Endodermal cell (in vitro differentiated cells): ENCODE measurements around the gene TMEM63A. TPM values are rescaled to one million over a fixed set of nuclear protein-coding genes. Genes with fewer than 3 reads are reported as not detected.
"Not testable (repeated sequence)": the region's sequence is repeated elsewhere in the genome, so short reads cannot be mapped to it uniquely, and the experiment has no call there.

ENCODE experiments used
- DNase-seq: peaks from one replicate; pipeline ENCODE4 v3.0.0-alpha.2; 2017
- H3K27ac ChIP-seq: 2 replicates; pipeline ENCODE4 v1.5.1; 2013; ENCODE audit warnings: mild to moderate bottlenecking, low read depth, low read length, moderate library complexity
- H3K27me3 ChIP-seq: 2 replicates; pipeline ENCODE4 v1.6.1; 2013; ENCODE audit warnings: mild to moderate bottlenecking, low read length, moderate library complexity; ENCODE audit not compliant: insufficient read depth, control insufficient read depth, poor library complexity, severe bottlenecking
- H3K36me3 ChIP-seq: 2 replicates; pipeline ENCODE4 v1.7.0; 2013; ENCODE audit warnings: mild to moderate bottlenecking, low read length, moderate library complexity; ENCODE audit not compliant: control insufficient read depth, insufficient read depth
- H3K4me1 ChIP-seq: one replicate; pipeline ENCODE4 v1.7.0; 2013; ENCODE audit warnings: low read length; ENCODE audit not compliant: control insufficient read depth, insufficient read depth
- H3K4me3 ChIP-seq: 2 replicates; pipeline ENCODE4 v1.5.1; 2013; ENCODE audit warnings: mild to moderate bottlenecking, low read length, moderate library complexity
- H3K9ac ChIP-seq: 2 replicates; pipeline ENCODE4 v1.6.1; 2013; ENCODE audit warnings: mild to moderate bottlenecking, low read length, moderate library complexity; ENCODE audit not compliant: poor library complexity, severe bottlenecking; ENCODE audit errors: extremely low read depth
- H3K9me3 ChIP-seq: 2 replicates; pipeline ENCODE4 v1.6.1; 2013; ENCODE audit warnings: mild to moderate bottlenecking, low read length, moderate library complexity; ENCODE audit not compliant: control insufficient read depth
- H3K27ac Mint-ChIP-seq: 2 replicates; pipeline ENCODE4 v1.8.0; 2020; ENCODE audit warnings: mixed read lengths
- H3K27me3 Mint-ChIP-seq: 2 replicates; pipeline ENCODE4 v1.8.0; 2021; ENCODE audit warnings: mild to moderate bottlenecking, mixed read lengths; ENCODE audit not compliant: insufficient read depth
- H3K36me3 Mint-ChIP-seq: 2 replicates; pipeline ENCODE4 v1.8.0; 2020; ENCODE audit warnings: low read depth, mixed read lengths
- H3K4me1 Mint-ChIP-seq: 2 replicates; pipeline ENCODE4 v1.8.0; 2020; ENCODE audit warnings: mixed read lengths
- H3K4me3 Mint-ChIP-seq: 2 replicates; pipeline ENCODE4 v1.8.0; 2020; ENCODE audit warnings: mild to moderate bottlenecking, moderate library complexity, mixed read lengths
- H3K9me3 Mint-ChIP-seq: 2 replicates; pipeline ENCODE4 v1.8.0; 2020; ENCODE audit warnings: mild to moderate bottlenecking, mixed read lengths
- WGBS, 2 experiments: methylation state at CpG; one replicate each; pipeline versions ENCODE4 v1.1.5 to v1.1.7; 2013; ENCODE audit warnings: missing lambda C conversion rate in 2 of 2, mixed read lengths in 1 of 2; ENCODE audit not compliant: insufficient coverage in 1 of 2, insufficient read length in 1 of 2; 5-methylcytosine and 5-hydroxymethylcytosine counted together
- total RNA-seq, 2 donors: library from RNA; stranded (reverse); fragmentation: NEBNext Ultra II Directional in 1 of 2; extraction: Animal tissue kit (Norgen Biotek cat#: 25700) in 1 of 2; gene quantifications; 2 replicates in 1 of 2; 3 replicates in 1 of 2; pipeline ENCODE4 v1.2.1, GENCODE V29; 2021
- TF ChIP-seq, protein P1 (sequence below): fragments of 200-600 bp; sonication (generic); conservative IDR thresholded peaks from 2 replicates; pipeline ENCODE4 v1.5.0; 2021; ENCODE audit warnings: antibody characterized with exemption, mild to moderate bottlenecking

TMEM63A gene
- total RNA-seq, 2 donors from 2014 or later: 194 to 232 TPM

GRCh38 chr1:225889743-225890142, 7.6 kb upstream of the TMEM63A start:
- Mint-ChIP-seq H3K27ac (peak overlapping the region; percentile 87), H3K36me3 (peaks cover 19% of the 10 kb centered on the region), H3K4me1 (peaks cover 43% of the 10 kb centered on the region), H3K4me3 (peak overlapping the region; percentile 87), H3K9me3 (no peaks in the 10 kb centered on the region), H3K27me3 (no peaks in the 10 kb centered on the region)
- H3K27ac ChIP-seq: no peak overlapping the region
- TF ChIP-seq, protein P1, sequence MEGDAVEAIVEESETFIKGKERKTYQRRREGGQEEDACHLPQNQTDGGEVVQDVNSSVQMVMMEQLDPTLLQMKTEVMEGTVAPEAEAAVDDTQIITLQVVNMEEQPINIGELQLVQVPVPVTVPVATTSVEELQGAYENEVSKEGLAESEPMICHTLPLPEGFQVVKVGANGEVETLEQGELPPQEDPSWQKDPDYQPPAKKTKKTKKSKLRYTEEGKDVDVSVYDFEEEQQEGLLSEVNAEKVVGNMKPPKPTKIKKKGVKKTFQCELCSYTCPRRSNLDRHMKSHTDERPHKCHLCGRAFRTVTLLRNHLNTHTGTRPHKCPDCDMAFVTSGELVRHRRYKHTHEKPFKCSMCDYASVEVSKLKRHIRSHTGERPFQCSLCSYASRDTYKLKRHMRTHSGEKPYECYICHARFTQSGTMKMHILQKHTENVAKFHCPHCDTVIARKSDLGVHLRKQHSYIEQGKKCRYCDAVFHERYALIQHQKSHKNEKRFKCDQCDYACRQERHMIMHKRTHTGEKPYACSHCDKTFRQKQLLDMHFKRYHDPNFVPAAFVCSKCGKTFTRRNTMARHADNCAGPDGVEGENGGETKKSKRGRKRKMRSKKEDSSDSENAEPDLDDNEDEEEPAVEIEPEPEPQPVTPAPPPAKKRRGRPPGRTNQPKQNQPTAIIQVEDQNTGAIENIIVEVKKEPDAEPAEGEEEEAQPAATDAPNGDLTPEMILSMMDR: no peak
- H3K4me3 ChIP-seq: peak overlapping the region; percentile 100
- peak overlapping the region; percentile 100 for H3K9ac ChIP-seq
- 79 to 81% methylated on average over 5 of the region's 5 CpGs for WGBS, 2 experiments
- peaks cover 23% of the 10 kb centered on the region for H3K36me3 ChIP-seq
- peaks cover 3% of the 10 kb centered on the region for H3K4me1 ChIP-seq
- no peaks in the 10 kb centered on the region for H3K27me3 ChIP-seq
- H3K9me3 ChIP-seq: no peaks in the 10 kb centered on the region
- no peak for DNase-seq

DNA sequence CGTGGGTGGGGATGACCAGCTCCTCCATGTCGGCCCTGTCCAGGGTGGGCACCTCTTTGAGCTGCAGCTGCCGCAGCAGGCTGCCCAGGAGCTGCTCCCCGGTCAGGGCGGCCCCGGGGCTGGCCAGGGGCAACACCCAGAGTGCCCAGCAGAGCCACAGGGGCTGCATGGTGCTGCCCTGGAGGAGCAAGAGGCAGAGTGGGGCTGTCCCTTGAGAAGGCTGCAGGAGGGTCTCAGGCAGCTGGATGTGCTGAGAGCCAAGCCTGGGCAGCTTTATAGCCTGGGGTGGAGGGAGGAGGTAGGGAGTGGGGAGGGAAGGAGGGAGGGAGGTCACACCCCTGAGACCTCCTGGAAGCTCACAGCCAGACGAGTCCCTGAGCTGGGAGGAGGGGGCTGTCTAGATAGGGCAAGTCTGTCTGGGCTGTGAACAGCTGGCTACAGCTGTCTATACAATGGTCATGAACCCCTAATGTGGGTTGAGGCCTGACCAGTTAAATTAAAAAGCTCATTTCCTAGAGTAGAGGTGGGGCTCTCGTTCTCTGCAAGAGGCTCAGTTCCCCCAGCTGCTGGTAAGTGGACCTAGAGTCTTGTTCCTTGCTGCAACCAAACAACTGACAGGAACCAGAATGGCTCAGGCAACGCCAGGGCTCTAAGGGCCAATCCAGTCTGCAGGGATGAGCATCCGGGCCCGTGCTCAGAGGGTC, 6.9 kb upstream of the TMEM63A start, which contains the start of gene LEFTY1:
TSS of gene LEFTY1 (minus strand) at position 249 of the 704 bp plus-strand sequence. CDS start at position 169, 80 bp downstream.
- peak within 1 kb of the TSS; percentile 89 for H3K27ac Mint-ChIP-seq
- no peaks in the 10 kb centered on the region for H3K9me3 ChIP-seq
- TF ChIP-seq, protein P1: no peak
- WGBS, 2 experiments: 36 to 64% methylated on average over 6 to 11 of the region's 11 CpGs
- peak within 1 kb of the TSS; percentile 51 for H3K27ac ChIP-seq
- H3K36me3 Mint-ChIP-seq: peaks cover 19% of the 10 kb centered on the region
- peak within 1 kb of the TSS; percentile 100 for H3K4me3 ChIP-seq
- no peaks in the 10 kb centered on the region for H3K9me3 Mint-ChIP-seq
- no peaks in the 10 kb centered on the region for H3K27me3 Mint-ChIP-seq
- peak within 1 kb of the TSS; percentile 87 for H3K4me3 Mint-ChIP-seq
- H3K9ac ChIP-seq: peak within 1 kb of the TSS; percentile 100
- H3K4me1 Mint-ChIP-seq: peaks cover 43% of the 10 kb centered on the region
- H3K4me1 ChIP-seq: peaks cover 3% of the 10 kb centered on the region
- H3K27me3 ChIP-seq: no peaks in the 10 kb centered on the region
- peaks cover 23% of the 10 kb centered on the region for H3K36me3 ChIP-seq
- DNase-seq: peak; percentile 95

DNA sequence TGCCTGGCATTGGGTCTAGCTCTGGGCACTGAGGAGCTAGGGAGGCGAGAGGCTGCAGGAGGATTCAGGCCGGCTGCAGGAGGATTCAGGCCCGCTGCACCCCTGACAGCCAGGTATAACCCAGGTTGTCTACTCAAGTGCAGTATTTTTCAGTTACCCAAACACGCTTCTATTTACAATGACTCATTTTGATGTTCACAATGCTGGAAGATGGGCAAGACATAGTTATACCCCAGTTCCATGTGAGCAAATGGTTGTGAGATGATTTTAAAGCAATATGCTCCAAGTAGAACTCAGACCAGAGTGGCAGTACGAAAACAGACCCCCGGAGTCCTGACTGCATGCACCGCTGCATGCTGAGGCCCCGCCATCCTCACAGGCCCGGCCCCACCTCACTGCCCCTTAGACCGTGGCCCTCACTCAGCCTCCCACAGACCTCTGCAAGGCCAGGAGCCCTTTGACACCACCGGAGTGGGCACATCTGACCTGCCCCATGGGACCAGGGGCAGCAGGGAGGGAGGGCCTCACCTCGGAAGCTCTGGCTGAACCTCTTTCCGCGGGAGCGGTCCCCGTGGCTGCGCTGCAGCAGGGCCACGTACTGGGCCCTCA, 6.2 kb upstream of the TMEM63A start:
- Mint-ChIP-seq H3K27me3 (no peaks in the 10 kb centered on the region), H3K4me1 (peaks cover 48% of the 10 kb centered on the region), H3K27ac (peak overlapping the region; percentile 89), H3K36me3 (peaks cover 18% of the 10 kb centered on the region), H3K4me3 (peak overlapping the region; percentile 87), H3K9me3 (no peaks in the 10 kb centered on the region)
- Histone ChIP-seq H3K4me1 (peaks cover 3% of the 10 kb centered on the region), H3K9ac (peak overlapping the region; percentile 100), H3K27me3 (no peaks in the 10 kb centered on the region), H3K36me3 (peaks cover 23% of the 10 kb centered on the region), H3K9me3 (no peaks in the 10 kb centered on the region), H3K4me3 (peak overlapping the region; percentile 100), H3K27ac (peak overlapping the region; percentile 51)
- DNase-seq: no peak
- WGBS, 2 experiments: 38 to 72% methylated on average over 7 to 18 of the region's 18 CpGs
- TF ChIP-seq, protein P1: no peak

DNA sequence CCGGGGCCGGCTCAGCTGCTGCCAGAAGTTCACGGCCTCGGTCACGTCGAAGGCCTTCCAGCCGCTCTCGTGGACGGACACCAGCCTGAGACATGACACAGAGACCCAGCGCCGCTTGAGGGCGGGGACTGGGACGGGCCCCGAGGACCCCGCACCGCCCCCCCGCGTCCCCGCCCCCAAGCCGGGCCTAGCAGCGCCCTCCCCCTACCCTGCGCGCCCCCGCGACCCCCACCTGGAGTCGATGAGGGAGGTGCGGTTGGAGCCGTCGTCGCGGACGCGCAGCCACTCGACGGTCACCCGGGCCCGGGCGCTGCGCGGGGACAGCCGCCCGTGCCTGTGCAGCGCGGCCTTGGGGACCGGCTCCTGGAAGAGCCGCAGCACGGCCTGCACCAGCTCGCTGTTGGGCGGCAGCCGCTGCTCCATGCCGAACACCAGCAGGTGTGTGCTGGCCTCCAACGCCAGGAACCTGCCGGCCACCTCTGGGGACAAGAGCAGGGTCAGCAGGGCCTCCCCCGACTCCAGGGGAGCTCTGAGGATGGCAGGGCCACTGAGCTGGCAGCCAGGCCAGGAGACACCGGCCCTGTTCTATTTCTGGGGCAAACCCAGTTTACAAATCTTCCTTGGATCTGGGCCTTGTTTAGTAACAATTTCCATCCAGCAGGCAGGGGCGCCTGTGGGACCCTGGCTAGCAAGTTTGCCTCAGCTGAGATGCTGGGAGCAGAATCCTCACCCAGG, 5.5 kb upstream of the TMEM63A start:
- Histone ChIP-seq H3K9ac (peak overlapping the region; percentile 100), H3K27ac (peak overlapping the region; percentile 51), H3K36me3 (peaks cover 23% of the 10 kb centered on the region), H3K4me3 (peak overlapping the region; percentile 100)
- 5 to 80% methylated on average over 1 to 38 of the region's 56 CpGs for WGBS, 2 experiments
- H3K4me1 ChIP-seq, H3K9me3 ChIP-seq, H3K27me3 Mint-ChIP-seq, H3K27me3 ChIP-seq, H3K9me3 Mint-ChIP-seq: not testable (repeated sequence)
- Mint-ChIP-seq H3K4me3 (peak overlapping the region; percentile 87), H3K27ac (peak overlapping the region; percentile 89), H3K4me1 (peaks cover 48% of the 10 kb centered on the region), H3K36me3 (peaks cover 18% of the 10 kb centered on the region)
- peak; percentile 74 for DNase-seq
